SHP77 treated with DMSO at 0.1 percent for 48 hours (cell line): ENCODE data around the gene SLX4IP.

ENCODE experiments used
- DNase-seq: peaks from one replicate; lab custom pipeline; 2025; lab: John Stamatoyannopoulos, UW

The SLX4IP gene

GRCh38 chr20:10550204-10551118, 115.4 kb downstream of the SLX4IP start:
- DNase-seq: no peak

GRCh38 chr20:10551732-10552724, 116.9 kb downstream of the SLX4IP start:
- no peak for DNase-seq

GRCh38 chr20:10553326-10553984, 118.3 kb downstream of the SLX4IP start:
- DNase-seq: peak; percentile 59

- no peak for DNase-seq
These were observed 119.2 kb downstream of the SLX4IP start for GRCh38 chr20:10554285-10554684.

GRCh38 chr20:10555393-10555792, 120.3 kb downstream of the SLX4IP start:
- DNase-seq: no peak

GRCh38 chr20:10555865-10556308, 120.8 kb downstream of the SLX4IP start:
- DNase-seq: no peak

GRCh38 chr20:10556519-10557083, 121.5 kb downstream of the SLX4IP start:
- DNase-seq: no peak

- DNase-seq: peak; percentile 89
These were observed 122.6 kb downstream of the SLX4IP start for GRCh38 chr20:10557685-10558084.

GRCh38 chr20:10558635-10559187, 123.6 kb downstream of the SLX4IP start:
- DNase-seq: no peak

GRCh38 chr20:10559266-10559665, 124.2 kb downstream of the SLX4IP start:
- DNase-seq: no peak

GRCh38 chr20:10560686-10561085, 125.6 kb downstream of the SLX4IP start:
- no peak for DNase-seq

GRCh38 chr20:10561302-10561701, 126.2 kb downstream of the SLX4IP start:
- no peak for DNase-seq

- no peak for DNase-seq
These were observed 127.8 kb downstream of the SLX4IP start for GRCh38 chr20:10562899-10563298.

- no peak for DNase-seq
These were observed 128.9 kb downstream of the SLX4IP start for GRCh38 chr20:10563935-10564492.

GRCh38 chr20:10565191-10565921, 130.3 kb downstream of the SLX4IP start:
- DNase-seq: no peak

- no peak for DNase-seq
These were observed 131.1 kb downstream of the SLX4IP start for GRCh38 chr20:10565922-10566897.

- DNase-seq: no peak
These were observed 132.9 kb downstream of the SLX4IP start for GRCh38 chr20:10568032-10568431.

GRCh38 chr20:10571313-10571815, 136.3 kb downstream of the SLX4IP start:
- no peak for DNase-seq

GRCh38 chr20:10572853-10573252, 137.7 kb downstream of the SLX4IP start:
- no peak for DNase-seq
